ENCODE results near the gene INPPL1. TPM values are rescaled to one million over a fixed set of nuclear protein-coding genes. Genes with fewer than 3 reads are reported as not detected.

INPPL1 gene
- total and polyA plus RNA-seq, 2 of the 13 experiments (the other 11 are each of a cell fraction or from before 2014, with no cell fraction given): 29.1 to 66.9 TPM

DNA sequence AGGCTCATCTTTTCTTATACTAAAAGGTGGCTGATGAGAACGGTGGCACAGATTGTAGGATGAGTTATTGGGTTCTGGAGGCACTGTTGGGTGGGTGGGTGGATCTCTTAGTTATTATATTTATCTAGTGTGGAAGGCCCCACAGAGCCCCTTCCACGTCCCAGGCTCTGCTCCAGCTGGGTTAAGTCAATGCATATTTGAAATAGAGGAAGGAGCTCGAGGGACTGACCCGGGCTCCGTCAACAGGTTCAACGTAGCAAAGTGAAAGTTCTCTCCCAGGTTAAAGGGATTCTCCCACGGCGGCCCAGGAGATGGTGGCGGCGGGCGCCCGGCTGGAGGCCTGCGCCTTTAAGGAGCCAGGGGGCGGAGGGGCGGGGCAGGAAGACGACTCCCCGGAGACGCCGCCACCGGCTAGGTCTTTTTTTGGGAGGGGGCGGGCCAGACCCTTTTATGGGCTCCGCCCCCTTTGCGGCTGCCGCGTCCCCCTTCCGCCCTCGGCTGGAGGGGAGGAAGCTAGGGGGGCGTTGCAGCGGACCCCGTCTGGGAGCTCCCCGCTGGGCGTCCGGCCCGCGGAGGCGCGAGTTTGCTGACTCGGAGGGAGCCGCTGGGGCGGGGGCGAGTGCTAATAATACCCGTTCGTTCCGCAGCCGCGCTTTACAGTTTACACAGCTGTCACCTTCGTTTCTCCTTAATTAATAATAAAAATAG lies 1.5 kb upstream of the INPPL1 start (continued):
- no peak for TF ChIP-seq PHB2 (IDR thresholded peaks at IDR 0.05; ENCODE audit: partially characterized antibody)
- TF ChIP-seq, protein P1, sequence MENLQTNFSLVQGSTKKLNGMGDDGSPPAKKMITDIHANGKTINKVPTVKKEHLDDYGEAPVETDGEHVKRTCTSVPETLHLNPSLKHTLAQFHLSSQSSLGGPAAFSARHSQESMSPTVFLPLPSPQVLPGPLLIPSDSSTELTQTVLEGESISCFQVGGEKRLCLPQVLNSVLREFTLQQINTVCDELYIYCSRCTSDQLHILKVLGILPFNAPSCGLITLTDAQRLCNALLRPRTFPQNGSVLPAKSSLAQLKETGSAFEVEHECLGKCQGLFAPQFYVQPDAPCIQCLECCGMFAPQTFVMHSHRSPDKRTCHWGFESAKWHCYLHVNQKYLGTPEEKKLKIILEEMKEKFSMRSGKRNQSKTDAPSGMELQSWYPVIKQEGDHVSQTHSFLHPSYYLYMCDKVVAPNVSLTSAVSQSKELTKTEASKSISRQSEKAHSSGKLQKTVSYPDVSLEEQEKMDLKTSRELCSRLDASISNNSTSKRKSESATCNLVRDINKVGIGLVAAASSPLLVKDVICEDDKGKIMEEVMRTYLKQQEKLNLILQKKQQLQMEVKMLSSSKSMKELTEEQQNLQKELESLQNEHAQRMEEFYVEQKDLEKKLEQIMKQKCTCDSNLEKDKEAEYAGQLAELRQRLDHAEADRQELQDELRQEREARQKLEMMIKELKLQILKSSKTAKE (CRISPR knock-in tag; IDR thresholded peaks at IDR 0.05; ENCODE audit: borderline replicate concordance): no peak
- 0 out of 4 replicates have a peak, but pooled peaks of 1 of the 2 experiments have one; percentile 16 for TF ChIP-seq HMGXB4 (CRISPR knock-in tag; IDR thresholded peaks at IDR 0.05; ENCODE audit: borderline replicate concordance in 1 of 2, low read depth in 1 of 2)
- TF ChIP-seq PAXIP1 (CRISPR knock-in tag; conservative IDR thresholded peaks at IDR 0.05): peak; percentile 30; the same call in 1 of the 2 replicates
- TF ChIP-seq ARID2 (CRISPR knock-in tag; IDR thresholded peaks at IDR 0.05; ENCODE audit: borderline replicate concordance): no peak
- peak; percentile 47 for TF ChIP-seq AGO2 (optimal IDR thresholded peaks at IDR 0.05; ENCODE audit: low read depth, low read length)
- TF ChIP-seq AHR (CRISPR knock-in tag; IDR thresholded peaks at IDR 0.05): no peak
- TF ChIP-seq MYNN (CRISPR knock-in tag; IDR thresholded peaks at IDR 0.05; ENCODE audit: low read depth): no peak
- TF ChIP-seq ZNF772 (CRISPR knock-in tag; IDR thresholded peaks at IDR 0.05): 0 out of 2 replicates have a peak, but pooled peaks have one; percentile 23
- no peak for TF ChIP-seq ZNF556 (CRISPR knock-in tag; IDR thresholded peaks at IDR 0.05; ENCODE audit: borderline replicate concordance)
- TF ChIP-seq, protein P2, sequence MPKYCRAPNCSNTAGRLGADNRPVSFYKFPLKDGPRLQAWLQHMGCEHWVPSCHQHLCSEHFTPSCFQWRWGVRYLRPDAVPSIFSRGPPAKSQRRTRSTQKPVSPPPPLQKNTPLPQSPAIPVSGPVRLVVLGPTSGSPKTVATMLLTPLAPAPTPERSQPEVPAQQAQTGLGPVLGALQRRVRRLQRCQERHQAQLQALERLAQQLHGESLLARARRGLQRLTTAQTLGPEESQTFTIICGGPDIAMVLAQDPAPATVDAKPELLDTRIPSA (CRISPR knock-in tag; IDR thresholded peaks at IDR 0.05; ENCODE audit: borderline replicate concordance): no peak
- TF ChIP-seq ETV6 (CRISPR knock-in tag; conservative IDR thresholded peaks at IDR 0.05): no peak
- TF ChIP-seq ARNT2 (CRISPR knock-in tag; IDR thresholded peaks at IDR 0.05; ENCODE audit: low read depth): peak; percentile 59; the same call in 1 of the 2 replicates
- TF ChIP-seq, protein P3, sequence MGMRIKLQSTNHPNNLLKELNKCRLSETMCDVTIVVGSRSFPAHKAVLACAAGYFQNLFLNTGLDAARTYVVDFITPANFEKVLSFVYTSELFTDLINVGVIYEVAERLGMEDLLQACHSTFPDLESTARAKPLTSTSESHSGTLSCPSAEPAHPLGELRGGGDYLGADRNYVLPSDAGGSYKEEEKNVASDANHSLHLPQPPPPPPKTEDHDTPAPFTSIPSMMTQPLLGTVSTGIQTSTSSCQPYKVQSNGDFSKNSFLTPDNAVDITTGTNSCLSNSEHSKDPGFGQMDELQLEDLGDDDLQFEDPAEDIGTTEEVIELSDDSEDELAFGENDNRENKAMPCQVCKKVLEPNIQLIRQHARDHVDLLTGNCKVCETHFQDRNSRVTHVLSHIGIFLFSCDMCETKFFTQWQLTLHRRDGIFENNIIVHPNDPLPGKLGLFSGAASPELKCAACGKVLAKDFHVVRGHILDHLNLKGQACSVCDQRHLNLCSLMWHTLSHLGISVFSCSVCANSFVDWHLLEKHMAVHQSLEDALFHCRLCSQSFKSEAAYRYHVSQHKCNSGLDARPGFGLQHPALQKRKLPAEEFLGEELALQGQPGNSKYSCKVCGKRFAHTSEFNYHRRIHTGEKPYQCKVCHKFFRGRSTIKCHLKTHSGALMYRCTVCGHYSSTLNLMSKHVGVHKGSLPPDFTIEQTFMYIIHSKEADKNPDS (CRISPR knock-in tag; IDR thresholded peaks at IDR 0.05): no peak
